H1 (cell line): ENCODE results near the gene KCNC3. TPM values are rescaled to one million over a fixed set of nuclear protein-coding genes. Genes with fewer than 3 reads are reported as not detected.
A peak's percentile ranks its signal among the peaks of the same experiment; 100 is the strongest.

Experiments used
- CTCF ChIA-PET: fragments of 300-600 bp; sonication (Branson Sonifier 250); formaldehyde crosslinking; loops from one replicate; lab custom pipeline; 2021; ENCODE audit not compliant: partially characterized antibody; lab: Charles Lee
- POLR2A ChIA-PET: fragments of 300-600 bp; sonication (Branson Sonifier 250); formaldehyde crosslinking; loops from one replicate; lab custom pipeline; 2021; ENCODE audit warnings: inconsistent platforms; ENCODE audit not compliant: partially characterized antibody; lab: Charles Lee
- DNase-seq, 2 experiments: peaks; one replicate each; pipeline versions ENCODE4 v3.0.0 to v3.0.0-alpha.2; 2010 to 2022; ENCODE audit warnings: low spot score in 2 of 2, low read depth in 1 of 2, mixed read lengths in 1 of 2
- FAIRE-seq: peaks from 2 replicates; lab custom pipeline; 2011; peaks lifted over from hg19 to GRCh38; lab: Jason Lieb, UNC
- H2AFZ ChIP-seq: 2 replicates; pipeline ENCODE4 v1.8.1; 2012; ENCODE audit warnings: low read length, inconsistent platforms
- H2AK5ac ChIP-seq: 2 replicates; pipeline ENCODE4 v1.6.1; 2013; ENCODE audit warnings: low read depth, low read length
- H2BK120ac ChIP-seq: replicated peaks from 2 replicates; pipeline ENCODE3; 2013; ENCODE audit warnings: low read depth, low read length, inconsistent platforms
- H2BK12ac ChIP-seq: 2 replicates; pipeline ENCODE4 v1.6.1; 2013; ENCODE audit warnings: low read depth, low read length
- H2BK15ac ChIP-seq: 2 replicates; pipeline ENCODE4 v1.6.1; 2013; ENCODE audit warnings: low read length
- H2BK20ac ChIP-seq: 2 replicates; pipeline ENCODE4 v1.6.1; 2013; ENCODE audit warnings: low read length
- H2BK5ac ChIP-seq: 2 replicates; pipeline ENCODE4 v1.6.1; 2013; ENCODE audit warnings: low read depth, low read length
- H3K14ac ChIP-seq: 2 replicates; pipeline ENCODE4 v1.6.1; 2013; ENCODE audit warnings: inconsistent platforms; ENCODE audit not compliant: insufficient read length
- H3K18ac ChIP-seq: 2 replicates; pipeline ENCODE4 v1.6.1; 2013; ENCODE audit warnings: low read length; ENCODE audit errors: extremely low read depth
- H3K23ac ChIP-seq: 2 replicates; pipeline ENCODE4 v1.6.1; 2013; ENCODE audit warnings: inconsistent platforms; ENCODE audit not compliant: insufficient read length
- H3K23me2 ChIP-seq: 2 replicates; pipeline ENCODE4 v1.6.1; 2013; ENCODE audit warnings: low read depth, low read length
- H3K27ac ChIP-seq: 2 replicates; pipeline ENCODE4 v1.6.1; 2011; ENCODE audit warnings: low read depth, low read length, inconsistent platforms
- H3K27me3 ChIP-seq, 4 experiments: replicated peaks in 1 of 4; 1 replicate in 1 of 4; 2 replicates in 3 of 4; pipeline versions ENCODE4 v1.6.1 to v1.8.1; 2011 to 2013; ENCODE audit warnings: low read length in 3 of 4, mild to moderate bottlenecking in 3 of 4, inconsistent platforms in 2 of 4, mixed read lengths in 2 of 4, moderate library complexity in 1 of 4; ENCODE audit not compliant: control insufficient read depth in 3 of 4, insufficient read depth in 3 of 4; ENCODE audit errors: extremely low read depth in 1 of 4
- H3K36me3 ChIP-seq, 4 experiments: 2 replicates each; pipeline versions ENCODE4 v1.6.1 to v1.8.1; 2011 to 2013; ENCODE audit warnings: mild to moderate bottlenecking in 4 of 4, low read length in 3 of 4, moderate library complexity in 2 of 4, control low read depth in 1 of 4, inconsistent platforms in 1 of 4; ENCODE audit not compliant: insufficient read depth in 4 of 4, control insufficient read depth in 2 of 4
- H3K4ac ChIP-seq: replicated peaks from 2 replicates; pipeline ENCODE3; 2013; ENCODE audit warnings: low read length, low read depth, mixed read lengths, inconsistent platforms; ENCODE audit not compliant: insufficient read length
- H3K4me1 ChIP-seq, 4 experiments: replicated peaks in 1 of 4; 1 replicate in 1 of 4; 2 replicates in 3 of 4; pipeline versions ENCODE4 v1.6.1 to v1.8.1; 2011 to 2013; ENCODE audit warnings: low read length in 3 of 4, inconsistent platforms in 2 of 4, mixed read lengths in 1 of 4; ENCODE audit not compliant: insufficient read depth in 4 of 4, control insufficient read depth in 3 of 4
- H3K4me2 ChIP-seq, 2 experiments: 2 replicates each; pipeline versions ENCODE4 v1.6.1 to v1.8.1; 2011 to 2013; ENCODE audit warnings: low read depth in 2 of 2, low read length in 2 of 2, control low read depth in 1 of 2, inconsistent platforms in 1 of 2, mild to moderate bottlenecking in 1 of 2; ENCODE audit not compliant: insufficient read depth in 1 of 2
- H3K4me3 ChIP-seq, 4 experiments: fragments of 200-600, 300-600 bp in 1 of 4; sonication (generic), shearing (Covaris generic), sonication (Bioruptor Twin) in 1 of 4; 2 replicates each; pipeline versions ENCODE4 v1.5.1 to v1.8.1; 2011 to 2016; ENCODE audit warnings: low read length in 4 of 4, low read depth in 3 of 4, control low read depth in 2 of 4, inconsistent platforms in 2 of 4, mild to moderate bottlenecking in 2 of 4, mixed read lengths in 1 of 4, moderate library complexity in 1 of 4; ENCODE audit not compliant: insufficient read depth in 2 of 4; ENCODE audit errors: extremely low read depth in 1 of 4
- H3K56ac ChIP-seq: replicated peaks from 2 replicates; pipeline ENCODE3; 2013; ENCODE audit warnings: low read depth, mild to moderate bottlenecking, mixed read lengths, low read length, inconsistent platforms; ENCODE audit not compliant: insufficient read length
- H3K79me1 ChIP-seq: 2 replicates; pipeline ENCODE4 v1.6.1; 2013; ENCODE audit warnings: low read depth, low read length, control low read depth
- H3K79me2 ChIP-seq, 2 experiments: 2 replicates each; pipeline versions ENCODE4 v1.6.1 to v1.8.1; 2012 to 2013; ENCODE audit warnings: low read length in 2 of 2, mild to moderate bottlenecking in 2 of 2, inconsistent platforms in 1 of 2; ENCODE audit not compliant: insufficient read depth in 2 of 2, control insufficient read depth in 1 of 2
- H3K9ac ChIP-seq, 4 experiments: replicated peaks in 1 of 4; 1 replicate in 1 of 4; 2 replicates in 3 of 4; pipeline versions ENCODE4 v1.6.1 to v1.8.1; 2011 to 2013; ENCODE audit warnings: low read depth in 3 of 4, low read length in 3 of 4, control low read depth in 2 of 4, mild to moderate bottlenecking in 2 of 4, moderate library complexity in 2 of 4, inconsistent platforms in 1 of 4; ENCODE audit errors: extremely low read depth in 1 of 4
- H3K9me3 ChIP-seq, 2 experiments: 2 replicates each; pipeline versions ENCODE4 v1.6.1 to v1.8.1; 2012 to 2013; ENCODE audit warnings: mild to moderate bottlenecking in 2 of 2, moderate library complexity in 2 of 2, control low read depth in 1 of 2, inconsistent platforms in 1 of 2, low read depth in 1 of 2, low read length in 1 of 2, mixed read lengths in 1 of 2; ENCODE audit not compliant: insufficient read depth in 2 of 2
- H4K20me1 ChIP-seq, 2 experiments: replicated peaks in 1 of 2; 2 replicates each; pipeline versions ENCODE3 to v1.8.1; 2011 to 2013; ENCODE audit warnings: inconsistent platforms in 2 of 2, low read length in 2 of 2, mild to moderate bottlenecking in 1 of 2; ENCODE audit not compliant: insufficient read depth in 2 of 2, control insufficient read depth in 1 of 2
- H4K5ac ChIP-seq: 2 replicates; pipeline ENCODE4 v1.6.1; 2013; ENCODE audit warnings: low read length, low read depth, mixed read lengths, inconsistent platforms; ENCODE audit not compliant: insufficient read length
- H4K8ac ChIP-seq: 2 replicates; pipeline ENCODE4 v1.8.0; 2013; ENCODE audit warnings: mild to moderate bottlenecking, moderate library complexity, low read length, inconsistent platforms; ENCODE audit not compliant: insufficient read depth; ENCODE audit errors: extremely low read depth
- H4K91ac ChIP-seq: replicated peaks from 2 replicates; pipeline ENCODE3; 2013; ENCODE audit warnings: low read length, mixed read lengths, inconsistent platforms; ENCODE audit not compliant: insufficient read length
- CBX8 ChIP-seq: fragments of 300-800, 300-1000 bp; sonication (generic); IDR thresholded peaks from 2 replicates; pipeline ENCODE4 v1.7.1; 2016; ENCODE audit warnings: low read depth, low read length, borderline replicate concordance
- KDM1A ChIP-seq: fragments of 200-600, 300-600 bp; sonication (generic); IDR thresholded peaks from 2 replicates; pipeline ENCODE4 v1.7.1; 2016; ENCODE audit warnings: mild to moderate bottlenecking, low read length, borderline replicate concordance
- RXRA ChIP-seq: IDR thresholded peaks from 2 replicates; pipeline ENCODE4 v1.6.1; 2011; ENCODE audit warnings: low read depth, mild to moderate bottlenecking, low read length, moderate library complexity; ENCODE audit not compliant: insufficient read depth
- SP1 ChIP-seq: IDR thresholded peaks from 2 replicates; pipeline ENCODE4 v1.6.1; 2011; ENCODE audit warnings: low read depth, low read length
- WGBS, 2 experiments: shearing (Covaris generic) in 1 of 2; methylation state at CpG; one replicate each; pipeline versions ENCODE4 v1.1.6 to v1.1.7; 2013 to 2015; ENCODE audit warnings: low lambda C conversion rate in 2 of 2, mixed read lengths in 2 of 2, inconsistent platforms in 1 of 2, low coverage in 1 of 2, missing lambda C conversion rate in 1 of 2; ENCODE audit not compliant: insufficient replicate concordance in 2 of 2, insufficient coverage in 1 of 2, insufficient read length in 1 of 2; ENCODE audit errors: extremely low coverage in 1 of 2, missing lambda C conversion rate in 1 of 2; 5-methylcytosine and 5-hydroxymethylcytosine counted together
- polyA plus RNA-seq, 7 experiments: library from polyadenylated mRNA; depleted of rRNA in 3 of 7; stranded (reverse) in 5 of 7; unstranded in 2 of 7; fragments of >200 nt in 5 of 7; fragments of 200-250 nt in 2 of 7; gene quantifications; 1 replicate in 5 of 7; 2 replicates in 1 of 7; 4 replicates in 1 of 7; pipeline versions ENCODE4 v1.2.1 to v1.2.3, GENCODE V29; 2011 to 2013; ENCODE audit warnings: missing spikeins in 2 of 7, mixed read lengths in 2 of 7
- total RNA-seq: library from RNA; stranded (reverse); fragmentation: NEBNext Ultra II Directional; extraction: Animal tissue kit (Norgen Biotek cat#: 25700); gene quantifications from 2 replicates; pipeline ENCODE4 v1.2.1, GENCODE V29; 2021

KCNC3 gene
- total and polyA plus RNA-seq, 2 of the 8 experiments (the other 6 are each of a cell fraction or from before 2014, with no cell fraction given) = 3.9 to 7.2 TPM

GRCh38 chr19:50310759-50311465 lies 18.3 kb downstream of the KCNC3 start:
- Histone ChIP-seq H2BK5ac (no peak overlapping the region), H4K20me1 (no peaks in the 10 kb centered on the region), H2BK12ac (peak overlapping the region; percentile 19; the same call in 1 of the 2 replicates), H3K79me1 (no peaks in the 10 kb centered on the region), H2BK20ac (no peak overlapping the region), H3K23me2 (peaks cover 22% of the 10 kb centered on the region), H4K8ac (no peak overlapping the region; the same call in 1 of the 2 replicates), H3K4me1 (peaks cover 5 to 12% (median 9%) of the 10 kb centered on the region in 4 experiments), H3K18ac (no peak overlapping the region), H3K27me3 (peaks cover 0 to 17% (median 1%) of the 10 kb centered on the region in 4 experiments; a peak in 3 of 7 replicates), H3K4me2 (peak overlapping the region in 1 of 2 experiments; percentile 98; a peak in 1 of 4 replicates), H3K56ac (no peak overlapping the region), H2BK15ac (peak overlapping the region; percentile 31; the same call in 1 of the 2 replicates), H3K36me3 (peaks cover 0 to 17% (median 0%) of the 10 kb centered on the region in 4 experiments; a peak in 3 of 8 replicates), H3K23ac (no peak overlapping the region), H3K14ac (no peak overlapping the region), H2AFZ (no peak overlapping the region), H2AK5ac (no peak overlapping the region; the same call in 1 of the 2 replicates), H3K4me3 (no peak overlapping the region), H3K27ac (no peak overlapping the region), H2BK120ac (no peak overlapping the region), H3K9ac (no peak overlapping the region), H3K79me2 (no peaks in the 10 kb centered on the region), H4K91ac (no peak overlapping the region), H3K9me3 (peaks cover 15 to 20% of the 10 kb centered on the region in 2 experiments; a peak in 3 of 4 replicates), H4K5ac (no peak overlapping the region), H3K4ac (no peak overlapping the region)
- CTCF ChIA-PET = interaction anchor here (1.2 to 1.8 kb wide), 3 partner anchors 8 to 19 kb away, joined by 3 to 5 read pairs (median 4); partner anchors contain the start of gene KCNC3
- DNase-seq (no peak), FAIRE-seq (no peak)
- 86% methylated on average over 10 of the region's 10 CpGs; no CpG with 5 or more reads in 1 of the 2 experiments for WGBS, 2 experiments
- TF ChIP-seq RXRA (no peak), CBX8 (no peak), SP1 (no peak), KDM1A (peak; percentile 68; the same call in 1 of the 2 replicates)
- TF ChIP-seq, all 59 proteins: peak for 1
- POLR2A ChIA-PET = interaction anchor here (1.0 to 3.0 kb wide), 5 partner anchors 10 to 22 kb away, joined by 4 to 21 read pairs (median 5); no protein-coding TSS in a partner anchor
